Measurements from ENCODE around the gene GBP6. TPM values are rescaled to one million over a fixed set of nuclear protein-coding genes. Genes with fewer than 3 reads are reported as not detected.

Gene GBP6
- polyA plus RNA-seq, 3 donors: not detected

GRCh38 chr1:89363196-89363595 is 663 bp upstream of the GBP6 start:
- no peaks in the 10 kb centered on the region for H3K9me3 ChIP-seq (replicated peaks in 1 of 2; ENCODE audit: control insufficient read depth in 1 of 2, insufficient read depth in 1 of 2, low read length in 2 of 2)

GRCh38 chr1:89364954-89365550 is 1.2 kb downstream of the GBP6 start:
- Histone ChIP-seq H3K27ac (ENCODE audit: low read depth in 1 of 2, low read length in 2 of 2) (no peak overlapping the region), H4K20me1 (ENCODE audit: insufficient read depth, low read length) (no peaks in the 10 kb centered on the region), H3K9ac (ENCODE audit: insufficient read depth, low read length, poor library complexity, severe bottlenecking) (no peak overlapping the region), H3K9me3 (replicated peaks in 1 of 2; ENCODE audit: control insufficient read depth in 1 of 2, insufficient read depth in 1 of 2, low read length in 2 of 2) (no peaks in the 10 kb centered on the region), H3K79me2 (ENCODE audit: insufficient read depth, low read length) (no peaks in the 10 kb centered on the region), H3K4me1 (ENCODE audit: control insufficient read depth in 1 of 2, insufficient read depth in 2 of 2, low read length in 2 of 2) (no peaks in the 10 kb centered on the region), H3K27me3 (ENCODE audit: control insufficient read depth in 2 of 2, insufficient read depth in 2 of 2, low read length in 2 of 2) (no peaks in the 10 kb centered on the region), H3K4me3 (replicated peaks in 1 of 3; ENCODE audit: low read depth in 2 of 3, low read length in 3 of 3) (no peak overlapping the region), H2AFZ (ENCODE audit: insufficient read depth, low read depth, low read length, poor library complexity, severe bottlenecking) (no peak overlapping the region), H3K36me3 (replicated peaks in 1 of 2; ENCODE audit: control insufficient read depth in 1 of 2, insufficient read depth in 2 of 2, low read length in 2 of 2) (no peaks in the 10 kb centered on the region), H3K4me2 (replicated peaks; ENCODE audit: extremely low read depth, low read length, poor library complexity, severe bottlenecking) (no peak overlapping the region)
- no peak for TF ChIP-seq CTCF (IDR thresholded peaks at IDR 0.05)
- WGBS (ENCODE audit: insufficient coverage): 100% methylated on average over 1 of the region's 9 CpGs
- no peak overlapping the region for H3K4me3 Mint-ChIP-seq
- no peaks in the 10 kb centered on the region for H3K27me3 Mint-ChIP-seq (ENCODE audit: low read depth in 3 of 3)
- no peak for DNase-seq
- H3K27ac Mint-ChIP-seq: no peak overlapping the region
- intact Hi-C loops (cut with micrococcal nuclease): loop anchor here in 1 of 2 donors (5.0 kb wide), 1 partner anchor 368 kb away; no protein-coding TSS in a partner anchor
- no peaks in the 10 kb centered on the region for H3K9me3 Mint-ChIP-seq
- H3K36me3 Mint-ChIP-seq: no peaks in the 10 kb centered on the region
- H3K4me1 Mint-ChIP-seq: peaks cover 6% of the 10 kb centered on the region

More at GRCh38 chr1:89363196-89363595, 663 bp upstream of the GBP6 start:
- Mint-ChIP-seq H3K4me3 (no peak overlapping the region), H3K27me3 (ENCODE audit: low read depth in 3 of 3) (no peaks in the 10 kb centered on the region), H3K4me1 (peaks cover 11% of the 10 kb centered on the region), H3K9me3 (no peaks in the 10 kb centered on the region), H3K36me3 (no peaks in the 10 kb centered on the region), H3K27ac (no peak overlapping the region)
- no CpG with 5 or more reads among the region's 1 CpG for WGBS (ENCODE audit: insufficient coverage)
- TF ChIP-seq CTCF (IDR thresholded peaks at IDR 0.05): no peak
- Histone ChIP-seq H3K4me3 (replicated peaks in 1 of 3; ENCODE audit: low read depth in 2 of 3, low read length in 3 of 3) (no peak overlapping the region), H3K79me2 (ENCODE audit: insufficient read depth, low read length) (no peaks in the 10 kb centered on the region), H2AFZ (ENCODE audit: insufficient read depth, low read depth, low read length, poor library complexity, severe bottlenecking) (no peak overlapping the region), H3K27me3 (ENCODE audit: control insufficient read depth in 2 of 2, insufficient read depth in 2 of 2, low read length in 2 of 2) (no peaks in the 10 kb centered on the region), H3K36me3 (replicated peaks in 1 of 2; ENCODE audit: control insufficient read depth in 1 of 2, insufficient read depth in 2 of 2, low read length in 2 of 2) (no peaks in the 10 kb centered on the region), H4K20me1 (ENCODE audit: insufficient read depth, low read length) (no peaks in the 10 kb centered on the region), H3K27ac (ENCODE audit: low read depth in 1 of 2, low read length in 2 of 2) (no peak overlapping the region), H3K4me1 (ENCODE audit: control insufficient read depth in 1 of 2, insufficient read depth in 2 of 2, low read length in 2 of 2) (no peaks in the 10 kb centered on the region), H3K4me2 (replicated peaks; ENCODE audit: extremely low read depth, low read length, poor library complexity, severe bottlenecking) (no peak overlapping the region), H3K9ac (ENCODE audit: insufficient read depth, low read length, poor library complexity, severe bottlenecking) (no peak overlapping the region)
- intact Hi-C loops (cut with micrococcal nuclease): loop anchor here in 1 of 2 donors (5.0 kb wide), 1 partner anchor 366 kb away; no protein-coding TSS in a partner anchor
- DNase-seq: no peak
